Lower leg skin (tissue), 3 donors: ENCODE results near the gene WFIKKN1.

Source experiments
- CTCF ChIP-seq, 3 donors: fragments of 450-650 bp; IDR thresholded peaks; one replicate each; pipeline ENCODE4 v1.5.1; 2016; ENCODE audit warnings: antibody characterized with exemption in 3 of 3, mild to moderate bottlenecking in 3 of 3, moderate library complexity in 2 of 3
- POLR2A ChIP-seq, 2 donors: fragments of 450-650 bp; IDR thresholded peaks; one replicate each; pipeline ENCODE4 v1.6.1; 2016 to 2017; ENCODE audit warnings: antibody characterized with exemption in 2 of 2, mild to moderate bottlenecking in 1 of 2, moderate library complexity in 1 of 2

GRCh38 chr16:667780-668518 is 37.2 kb downstream of the WFIKKN1 start, which contains the start of gene RHOT2:
- TF ChIP-seq CTCF (IDR thresholded peaks at IDR 0.05) (no peak), POLR2A (IDR thresholded peaks at IDR 0.05) (no peak)
